Measurements from ENCODE around the gene SH3BP5.
A peak's percentile ranks its signal among the peaks of the same experiment; 100 is the strongest.
"Not testable (repeated sequence)": the region's sequence is repeated elsewhere in the genome, so short reads cannot be mapped to it uniquely, and the experiment has no call there.

SH3BP5 gene, protein sequence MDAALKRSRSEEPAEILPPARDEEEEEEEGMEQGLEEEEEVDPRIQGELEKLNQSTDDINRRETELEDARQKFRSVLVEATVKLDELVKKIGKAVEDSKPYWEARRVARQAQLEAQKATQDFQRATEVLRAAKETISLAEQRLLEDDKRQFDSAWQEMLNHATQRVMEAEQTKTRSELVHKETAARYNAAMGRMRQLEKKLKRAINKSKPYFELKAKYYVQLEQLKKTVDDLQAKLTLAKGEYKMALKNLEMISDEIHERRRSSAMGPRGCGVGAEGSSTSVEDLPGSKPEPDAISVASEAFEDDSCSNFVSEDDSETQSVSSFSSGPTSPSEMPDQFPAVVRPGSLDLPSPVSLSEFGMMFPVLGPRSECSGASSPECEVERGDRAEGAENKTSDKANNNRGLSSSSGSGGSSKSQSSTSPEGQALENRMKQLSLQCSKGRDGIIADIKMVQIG

DNA sequence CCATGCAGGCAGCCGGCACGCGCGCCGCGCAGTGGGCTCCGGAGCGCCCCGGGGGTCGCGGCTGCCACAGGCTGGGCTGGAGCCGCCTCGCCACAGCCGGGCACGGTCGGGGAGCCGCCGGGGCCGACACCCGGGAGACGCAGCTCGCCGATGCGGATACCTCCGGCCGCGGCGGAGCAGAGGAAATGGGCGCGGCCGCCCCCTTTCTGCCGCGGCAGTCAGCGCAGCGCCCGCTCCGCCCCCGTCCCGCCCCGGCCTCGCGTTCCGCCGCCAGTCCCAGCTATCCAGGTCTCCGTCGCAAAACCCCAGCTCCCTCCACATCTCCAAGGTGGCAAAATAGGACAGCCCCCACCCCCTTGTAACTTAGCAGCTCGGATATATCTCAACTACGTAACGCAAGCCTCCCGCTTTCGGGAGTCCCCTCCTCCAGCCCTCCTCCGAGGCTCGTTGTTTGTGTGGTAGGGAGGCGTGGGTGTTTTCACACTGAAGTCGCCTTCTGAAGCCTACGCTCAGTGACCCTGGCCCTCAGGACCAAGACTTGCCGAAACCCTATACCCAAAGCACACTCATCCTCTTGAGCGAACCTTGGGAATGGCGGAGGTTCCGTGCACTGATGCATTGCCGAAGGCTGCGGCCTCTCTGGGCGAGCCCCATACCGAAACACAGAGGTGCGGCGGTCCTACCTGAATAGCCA lies at the start of gene SH3BP5:
Gene SH3BP5 (minus strand): TSS at position 182 of the 694 bp plus-strand sequence. CDS start 178 bp downstream, at position 4.
- DNase-seq: peak in 1 of 2 experiments; percentile 27

DNA sequence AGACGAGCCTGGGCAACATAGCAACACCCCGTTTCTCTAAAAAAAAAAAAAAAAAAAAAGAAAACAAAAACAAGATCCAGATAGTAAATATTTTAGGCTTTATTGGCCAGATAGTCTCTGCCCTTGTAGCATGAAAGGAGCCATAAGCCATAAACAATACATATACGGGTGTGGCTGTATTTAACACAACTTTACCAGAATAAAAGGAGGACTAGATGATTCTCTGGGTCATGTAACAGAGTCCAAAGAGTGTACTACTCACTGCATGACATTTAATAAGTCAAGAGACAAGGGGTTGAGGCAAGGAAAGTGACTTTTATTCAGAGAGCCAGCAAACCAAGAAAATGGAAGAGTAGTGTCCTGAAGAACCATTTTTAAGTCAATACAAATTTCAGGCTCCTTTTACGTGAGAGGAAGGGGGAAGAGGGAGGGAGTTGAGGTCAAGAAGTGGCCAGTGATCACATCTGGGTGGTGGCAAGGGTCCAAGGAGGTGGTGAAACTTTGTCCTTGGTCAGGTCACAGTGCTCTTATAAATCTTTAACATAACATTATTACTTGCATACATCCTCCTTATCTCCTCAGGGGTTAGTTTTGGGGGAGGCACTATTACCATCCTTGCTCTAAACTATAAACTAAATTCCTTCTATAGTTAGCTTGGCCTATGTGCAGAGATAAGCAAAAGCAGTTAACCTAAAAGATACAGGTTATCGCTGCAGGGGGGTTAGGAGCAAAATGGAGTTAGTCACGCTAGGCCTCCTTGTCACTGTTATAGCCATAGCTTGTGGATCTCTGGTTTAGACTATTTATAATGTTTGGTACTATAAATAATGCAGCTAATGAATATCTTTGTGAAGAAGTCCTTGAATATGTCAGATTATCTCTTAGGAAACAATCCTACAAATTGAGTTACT lies 48.8 kb upstream of the SH3BP5 start:
- DNase-seq: no peak

GRCh38 chr3:15377961-15378791 lies 45.8 kb upstream of the SH3BP5 start:
- DNase-seq: peak; percentile 33 to 70

DNA sequence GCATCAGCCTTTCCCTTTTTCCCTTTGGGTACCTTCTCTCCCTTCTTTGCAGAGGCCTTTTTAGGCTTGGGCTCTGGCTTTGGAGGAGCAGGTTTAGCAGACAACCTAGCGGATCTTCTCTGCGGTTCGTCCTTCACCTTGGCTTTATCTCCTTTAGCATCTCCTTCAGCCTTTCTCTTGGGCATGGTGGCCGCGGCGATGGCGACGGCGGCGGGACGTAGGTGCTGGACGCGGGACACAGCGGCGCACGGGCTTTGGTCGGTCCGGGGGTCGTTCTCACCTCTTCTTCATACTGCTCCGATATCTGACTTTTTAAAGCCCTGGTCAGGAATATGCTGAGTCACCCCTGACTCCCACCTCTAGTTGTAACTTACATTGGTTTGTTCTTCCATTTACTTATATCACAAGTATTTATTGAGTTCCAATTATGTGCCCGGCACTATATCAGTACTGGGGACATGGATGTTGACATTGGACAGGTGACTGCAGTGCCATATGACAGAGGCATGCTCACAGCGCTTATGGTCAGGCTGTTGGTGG lies 43.1 kb upstream of the SH3BP5 start:
- DNase-seq: no peak

GRCh38 chr3:15372918-15373317 lies 40.5 kb upstream of the SH3BP5 start:
- DNase-seq: no peak

DNA sequence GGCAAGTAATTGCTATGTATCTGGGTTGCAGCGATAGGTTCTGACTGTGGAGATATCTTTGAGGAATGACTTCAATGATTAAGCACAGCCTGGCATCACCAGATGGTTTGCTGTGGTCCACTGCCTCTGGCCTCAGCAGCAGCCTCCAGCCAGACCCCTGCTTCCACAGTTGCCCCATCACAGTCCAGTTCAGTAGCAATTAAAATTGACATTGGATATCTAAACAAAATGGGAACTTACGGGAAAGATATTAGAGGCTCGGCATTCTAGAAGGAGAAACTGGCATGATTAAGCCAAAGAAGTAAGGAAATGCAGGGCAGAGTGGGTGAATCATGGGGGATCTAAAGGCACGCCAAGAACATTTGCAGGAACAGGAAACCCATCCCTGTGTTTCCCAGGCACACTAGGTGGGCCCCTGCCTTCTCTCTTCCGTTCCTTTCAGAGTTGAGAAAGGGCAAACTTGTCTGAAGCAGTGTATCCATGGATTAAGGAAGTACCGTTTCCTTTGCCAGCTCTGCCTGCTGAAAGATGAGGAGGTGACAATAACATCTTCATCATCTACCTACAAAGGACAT lies 36.3 kb upstream of the SH3BP5 start:
- no peak for DNase-seq

- DNase-seq: no peak
These were observed 34.7 kb upstream of the SH3BP5 start for GRCh38 chr3:15367059-15367458.

DNA sequence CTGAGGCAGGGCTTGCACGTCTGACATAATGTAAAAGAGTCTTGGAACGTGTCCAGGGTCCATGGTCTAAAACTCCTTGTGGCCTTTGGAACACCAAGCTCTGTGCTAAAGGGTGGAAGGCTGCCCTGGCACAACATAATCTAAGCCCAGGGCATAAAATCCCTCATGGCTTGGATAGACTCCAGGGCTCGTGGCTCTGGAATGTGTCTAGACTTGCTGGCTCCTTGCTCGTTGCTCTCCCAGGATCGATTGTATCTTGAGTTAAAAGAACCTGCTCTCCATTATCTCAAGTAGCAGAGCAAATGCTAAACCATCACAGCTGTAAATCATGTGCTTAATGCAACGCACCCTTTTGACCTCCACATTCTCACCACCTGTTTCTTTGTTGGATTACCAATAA lies 31.7 kb upstream of the SH3BP5 start:
- DNase-seq: not testable (repeated sequence)

DNA sequence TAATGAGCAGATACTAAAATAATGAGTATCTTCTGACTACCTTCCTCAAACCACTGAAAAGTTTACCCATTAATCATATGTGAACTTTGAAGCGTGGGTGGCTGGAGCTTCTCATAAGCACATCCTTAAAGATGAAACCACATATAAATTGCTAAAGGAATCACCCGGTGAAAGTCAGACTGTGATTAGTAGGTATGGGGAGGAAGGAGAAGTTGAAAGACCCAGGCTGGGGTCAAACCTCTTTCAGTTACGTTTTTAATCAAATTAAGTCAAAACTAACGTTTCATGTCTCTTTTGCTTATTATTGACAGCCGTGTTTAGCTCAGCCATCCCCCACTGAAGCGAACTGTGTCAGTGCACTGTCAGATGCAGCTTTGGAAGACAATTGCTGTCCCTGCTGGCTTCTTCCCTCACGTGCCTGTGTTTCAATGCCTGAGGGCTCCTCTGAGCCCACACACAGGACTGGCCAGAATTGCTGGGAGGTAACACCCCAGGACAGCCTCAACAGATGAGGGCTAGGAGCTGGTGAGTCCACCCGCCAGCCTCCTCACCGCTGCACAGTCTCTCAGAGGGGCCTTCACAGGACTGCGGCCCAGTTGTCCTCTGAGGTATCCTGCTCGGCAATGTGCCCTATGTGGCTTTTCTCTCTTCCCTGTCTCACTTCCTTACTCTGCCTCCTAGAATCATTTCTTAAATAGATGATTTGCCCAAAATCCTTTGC lies 29.3 kb upstream of the SH3BP5 start:
- no peak for DNase-seq

DNA sequence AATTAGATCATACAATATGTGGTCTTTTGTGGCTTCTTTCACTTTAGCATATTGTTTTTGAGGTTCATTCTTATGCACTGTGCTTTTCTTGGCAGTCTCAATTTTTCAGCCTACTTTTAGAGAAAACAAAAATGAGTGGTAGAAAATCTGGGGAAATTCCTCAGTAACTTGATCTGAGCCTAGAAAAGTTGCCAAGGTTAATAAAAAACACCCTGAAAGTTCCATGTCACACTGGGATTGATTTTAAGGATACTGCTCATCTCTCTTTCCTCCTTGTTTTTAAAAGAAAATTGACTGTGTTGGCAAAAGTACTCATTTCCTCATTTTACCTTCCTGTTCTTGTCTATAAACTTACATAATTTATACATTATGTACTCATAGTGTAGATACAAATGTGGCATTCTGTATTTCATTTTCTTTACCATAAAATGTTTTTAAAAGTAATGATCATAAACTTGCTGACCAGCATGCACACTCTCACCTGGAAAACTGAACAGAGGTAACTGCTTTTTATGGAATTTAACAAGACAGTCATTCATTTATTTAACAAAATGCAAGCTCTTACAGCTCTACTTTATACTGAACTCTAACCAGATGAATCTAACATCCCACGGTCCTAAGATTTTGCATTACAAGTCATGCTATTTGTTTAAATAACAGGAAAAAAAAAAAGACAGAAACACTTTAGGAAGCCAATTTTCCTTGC lies 28.6 kb upstream of the SH3BP5 start:
- DNase-seq: no peak

DNA sequence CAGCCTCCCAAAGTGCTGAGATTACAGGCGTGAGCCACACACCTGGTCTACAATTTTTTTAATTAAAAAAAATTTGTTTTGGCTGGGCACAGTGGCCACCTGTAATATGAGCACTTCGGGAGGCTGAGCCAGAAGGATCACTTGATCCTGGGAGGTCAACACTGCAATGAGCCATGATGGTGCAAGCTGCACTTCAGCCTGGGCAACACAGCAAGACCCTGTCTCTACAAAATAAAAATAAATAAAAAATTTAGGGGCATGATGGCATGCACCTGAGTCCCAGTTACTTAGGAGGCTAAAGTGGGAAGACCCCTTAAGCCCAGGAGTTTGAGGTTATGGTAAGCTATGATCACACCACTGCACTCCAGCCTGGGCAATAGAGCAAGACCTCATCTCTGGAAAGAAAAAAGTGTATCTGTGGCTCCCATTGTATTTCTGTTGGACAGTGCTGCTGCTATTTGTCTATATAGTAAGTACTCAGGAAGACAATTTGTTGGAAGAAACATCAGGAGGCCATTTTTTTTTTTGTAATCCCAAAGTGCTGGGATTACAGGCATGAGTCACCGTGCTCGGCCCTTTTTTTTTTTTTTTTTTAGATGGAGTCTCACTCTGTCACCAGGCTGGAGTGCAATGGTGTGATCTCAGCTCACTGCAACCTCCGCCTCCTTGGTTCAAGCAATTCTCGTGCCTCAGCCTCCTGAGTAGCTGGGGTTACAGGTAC lies 27.5 kb upstream of the SH3BP5 start:
- DNase-seq: no peak

- DNase-seq: not testable (repeated sequence)
These were observed 24.3 kb upstream of the SH3BP5 start for GRCh38 chr3:15356651-15357061.

GRCh38 chr3:15356176-15356575 lies 23.8 kb upstream of the SH3BP5 start:
- no peak for DNase-seq

DNA sequence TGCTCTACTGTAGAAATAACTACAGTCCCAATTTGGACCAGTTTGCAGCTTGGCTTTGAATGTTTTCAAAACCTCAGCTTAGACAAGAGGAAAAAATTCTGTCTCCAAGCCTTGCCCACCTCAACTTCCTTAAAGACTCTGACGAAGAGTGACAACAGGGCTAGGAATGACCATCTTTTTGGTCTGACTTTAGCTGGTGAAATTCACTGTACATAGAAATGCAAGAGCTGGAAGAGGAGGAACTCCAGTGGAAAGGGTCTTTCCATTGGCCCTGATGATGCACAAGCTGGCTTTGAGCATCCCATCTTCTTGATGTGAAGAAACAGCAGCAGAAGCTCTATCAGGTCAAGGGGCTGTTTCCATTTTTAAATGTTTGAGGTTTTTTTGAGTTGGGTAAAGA lies 22.7 kb upstream of the SH3BP5 start:
- DNase-seq: no peak

- no peak for DNase-seq
These were observed 22.1 kb upstream of the SH3BP5 start for GRCh38 chr3:15354485-15354884.

DNA sequence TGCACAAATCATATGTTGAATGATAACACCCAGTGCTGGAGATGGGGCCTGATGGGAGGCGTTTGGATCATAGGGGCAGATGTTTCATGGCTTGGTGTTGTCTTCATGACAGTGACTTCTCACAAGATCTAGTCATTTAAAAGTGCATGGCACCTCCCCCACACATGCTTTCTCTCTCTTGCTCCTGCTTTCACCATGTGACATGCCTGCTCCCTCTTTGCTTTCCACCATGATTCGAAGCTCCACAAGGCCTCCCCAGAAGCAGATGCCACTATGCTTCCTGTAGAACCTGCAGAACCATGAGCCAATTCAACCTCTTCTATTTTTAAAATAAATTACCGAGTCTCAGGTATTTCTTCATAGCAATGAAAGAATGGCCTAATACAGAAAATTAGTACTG lies 17.8 kb upstream of the SH3BP5 start:
- no peak for DNase-seq

DNA sequence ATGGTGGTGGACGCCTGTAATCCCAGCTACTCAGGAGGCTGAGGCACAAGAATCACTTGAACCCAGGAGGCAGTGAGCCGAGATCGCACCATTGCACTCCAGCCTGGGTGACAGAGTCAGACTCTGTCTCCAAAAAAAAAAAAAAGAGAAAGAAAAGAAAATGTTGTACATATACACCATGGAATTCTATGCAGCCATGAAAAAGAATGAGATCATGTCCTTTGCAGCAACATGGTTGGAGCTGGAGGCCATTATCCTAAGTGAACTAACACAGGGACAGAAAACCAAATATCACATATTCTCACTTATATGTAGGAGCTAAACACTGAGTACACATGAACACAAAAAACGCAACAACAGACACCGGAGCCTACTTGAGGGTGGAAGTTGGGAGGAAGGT lies 17.1 kb upstream of the SH3BP5 start:
- DNase-seq: not testable (repeated sequence)

DNA sequence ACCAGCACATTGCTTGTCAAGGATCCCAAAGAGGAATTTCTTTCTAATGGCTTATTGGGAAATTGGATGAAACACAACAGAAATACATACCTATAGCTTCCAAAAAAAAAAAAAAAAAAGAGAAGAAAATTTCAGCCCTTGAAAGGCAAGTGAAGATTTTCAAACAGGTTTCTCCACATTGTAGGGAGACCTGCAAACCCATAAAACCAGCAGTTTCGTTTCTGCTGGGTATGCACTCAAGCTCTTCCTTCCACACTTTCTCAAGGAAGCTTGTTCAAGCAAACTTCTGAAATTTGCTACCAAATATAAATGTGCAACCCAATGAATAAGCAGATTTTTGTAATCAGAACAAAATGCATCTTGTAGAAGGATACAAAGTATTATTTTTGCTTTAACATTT lies 15.9 kb upstream of the SH3BP5 start:
- DNase-seq: no peak

GRCh38 chr3:15347737-15348110 lies 15.3 kb upstream of the SH3BP5 start:
- no peak for DNase-seq
